Activated T-cell treated with anti-CD3 and anti-CD28 coated beads, Interleukin-2, amount 50 U/mL, for 72 hours (primary cell): ENCODE measurements around the gene SULT1C4. TPM values are rescaled to one million over a fixed set of nuclear protein-coding genes. Genes with fewer than 3 reads are reported as not detected.
"Not testable (repeated sequence)": the region's sequence is repeated elsewhere in the genome, so short reads cannot be mapped to it uniquely, and the experiment has no call there.

Experiments used
- ATAC-seq, 2 donors: fragments of 150-1000 bp; cut with Tn5 transposase; replicated peaks in 1 of 2; 2 replicates each; pipeline ENCODE4 v1.10.0; 2021; ENCODE audit warnings: moderate library complexity in 2 of 2, mild to moderate bottlenecking in 1 of 2
- DNase-seq, 2 donors: peaks; one replicate each; pipeline ENCODE4 v3.0.0; 2021 to 2022; ENCODE audit warnings: mixed read lengths in 1 of 2
- H3K27ac Mint-ChIP-seq: one replicate; pipeline ENCODE4 v1.8.0; 2022; ENCODE audit warnings: mild to moderate bottlenecking, moderate library complexity, mixed read lengths
- H3K27me3 Mint-ChIP-seq: one replicate; pipeline ENCODE4 v1.8.0; 2022; ENCODE audit warnings: low read depth, mixed read lengths
- H3K36me3 Mint-ChIP-seq, 2 donors: one replicate each; pipeline ENCODE4 v1.8.0; 2022; ENCODE audit warnings: mixed read lengths in 2 of 2, mild to moderate bottlenecking in 1 of 2; ENCODE audit not compliant: insufficient read depth in 2 of 2
- H3K4me1 Mint-ChIP-seq: one replicate; pipeline ENCODE4 v1.8.0; 2022; ENCODE audit warnings: low read depth, mixed read lengths
- H3K4me3 Mint-ChIP-seq, 2 donors: one replicate each; pipeline ENCODE4 v1.8.0; 2022; ENCODE audit warnings: mild to moderate bottlenecking in 2 of 2, mixed read lengths in 2 of 2, moderate library complexity in 2 of 2
- H3K9me3 Mint-ChIP-seq, 2 donors: one replicate each; pipeline ENCODE4 v1.8.0; 2022; ENCODE audit warnings: mixed read lengths in 2 of 2
- total RNA-seq, 2 donors: library from RNA; stranded (reverse); gene quantifications; one replicate each; pipeline ENCODE4 v1.2.3, GENCODE V29; 2022

Gene SULT1C4
- total RNA-seq, result not detected

- no peak for DNase-seq
- Mint-ChIP-seq H3K27me3 (peaks cover 5% of the 10 kb centered on the region), H3K36me3 (no peaks in the 10 kb centered on the region), H3K9me3 (no peaks in the 10 kb centered on the region), H3K27ac (no peak within 1 kb of the TSS), H3K4me3 (no peak within 1 kb of the TSS), H3K4me1 (peaks cover 6% of the 10 kb centered on the region)
- no peak for ATAC-seq
Observed at GRCh38 chr2:108377815-108378630, at the start of gene SULT1C4. SULT1C4 (plus strand) TSS chr2:108377954; CDS start chr2:108378338, 384 bp downstream.

- no peaks in the 10 kb centered on the region for H3K36me3 Mint-ChIP-seq
- no peak for ATAC-seq
- peaks cover 1% of the 10 kb centered on the region in 2 donors for H3K9me3 Mint-ChIP-seq
- H3K27ac Mint-ChIP-seq, result no peak overlapping the region
- peaks cover 22% of the 10 kb centered on the region for H3K27me3 Mint-ChIP-seq
- H3K4me3 Mint-ChIP-seq, result no peak overlapping the region
- no peak for DNase-seq
- H3K4me1 Mint-ChIP-seq, result no peaks in the 10 kb centered on the region
Observed at GRCh38 chr2:108329771-108330170, 48.0 kb upstream of the SULT1C4 start.

GRCh38 chr2:108330979-108331378 is 46.8 kb upstream of the SULT1C4 start:
- Mint-ChIP-seq H3K4me1 (no peaks in the 10 kb centered on the region), H3K4me3 (no peak overlapping the region), H3K27ac (no peak overlapping the region), H3K27me3 (peaks cover 34% of the 10 kb centered on the region), H3K9me3 (peaks cover 1 to 2% of the 10 kb centered on the region in 2 donors), H3K36me3 (no peaks in the 10 kb centered on the region)
- ATAC-seq (no peak), DNase-seq (no peak)

DNA sequence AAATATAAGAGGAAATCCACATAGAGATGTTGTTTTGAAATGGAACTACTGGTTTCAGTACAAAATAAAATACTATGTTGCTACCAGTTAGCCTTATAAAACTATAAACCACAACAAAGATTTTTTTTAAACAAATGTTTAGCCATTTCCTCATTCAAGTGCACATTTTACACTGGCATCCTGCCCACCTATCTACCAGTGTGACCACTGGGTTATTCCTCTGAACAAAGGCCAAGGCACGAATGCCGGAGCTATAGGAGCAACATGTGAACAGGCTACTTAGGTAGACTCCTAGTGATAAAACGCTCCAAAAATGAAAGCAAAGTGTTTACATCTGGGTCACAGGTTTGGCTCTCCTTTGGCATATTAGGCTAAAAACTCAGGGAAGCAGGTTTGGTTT is 31.8 kb upstream of the SULT1C4 start:
- DNase-seq (no peak), ATAC-seq (no peak)

GRCh38 chr2:108346827-108347226 is 30.9 kb upstream of the SULT1C4 start:
- H3K4me3 Mint-ChIP-seq, result no peak overlapping the region
- peaks cover 18% of the 10 kb centered on the region for H3K27me3 Mint-ChIP-seq
- no peaks in the 10 kb centered on the region for H3K36me3 Mint-ChIP-seq
- DNase-seq, result no peak
- H3K27ac Mint-ChIP-seq, result no peak overlapping the region
- H3K4me1 Mint-ChIP-seq, result no peaks in the 10 kb centered on the region
- no peak for ATAC-seq
- H3K9me3 Mint-ChIP-seq, result no peaks in the 10 kb centered on the region

More for the DNA sequence above, 31.8 kb upstream of the SULT1C4 start:
- Mint-ChIP-seq H3K4me3 (no peak overlapping the region), H3K36me3 (no peaks in the 10 kb centered on the region), H3K9me3 (no peaks in the 10 kb centered on the region), H3K4me1 (no peaks in the 10 kb centered on the region), H3K27ac (no peak overlapping the region), H3K27me3 (peaks cover 18% of the 10 kb centered on the region)

DNA sequence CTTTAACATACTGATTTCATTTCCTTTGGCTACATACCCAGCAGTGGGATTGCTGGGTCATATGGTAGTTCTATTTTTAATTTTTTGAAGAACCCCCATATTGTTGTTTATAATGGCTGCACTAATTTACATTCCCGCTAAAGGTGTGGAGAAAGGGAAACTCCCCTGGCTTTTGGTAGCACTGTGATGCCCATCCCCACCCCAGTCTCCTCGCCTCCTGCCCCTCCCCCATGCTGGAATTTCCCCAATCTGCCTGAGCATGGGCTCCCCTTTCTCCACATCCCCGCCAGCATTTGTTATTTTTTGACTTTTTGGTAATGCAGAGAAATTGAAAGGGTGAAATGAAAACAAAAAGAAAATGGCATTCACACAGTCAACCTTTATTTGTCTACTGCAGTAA is 30.0 kb upstream of the SULT1C4 start:
- H3K9me3 Mint-ChIP-seq, result no peaks in the 10 kb centered on the region
- H3K27me3 Mint-ChIP-seq, result peaks cover 13% of the 10 kb centered on the region
- H3K4me3 Mint-ChIP-seq, result no peak overlapping the region
- DNase-seq, result no peak
- ATAC-seq, result no peak
- no peaks in the 10 kb centered on the region for H3K36me3 Mint-ChIP-seq
- H3K27ac Mint-ChIP-seq, result no peak overlapping the region
- no peaks in the 10 kb centered on the region for H3K4me1 Mint-ChIP-seq

- no peak for DNase-seq
- Mint-ChIP-seq H3K36me3 (no peaks in the 10 kb centered on the region), H3K9me3 (no peaks in the 10 kb centered on the region), H3K4me1 (no peaks in the 10 kb centered on the region), H3K27ac (no peak overlapping the region), H3K4me3 (no peak overlapping the region), H3K27me3 (peaks cover 3% of the 10 kb centered on the region)
- no peak for ATAC-seq
Observed at GRCh38 chr2:108348816-108349570, 28.8 kb upstream of the SULT1C4 start.

DNA sequence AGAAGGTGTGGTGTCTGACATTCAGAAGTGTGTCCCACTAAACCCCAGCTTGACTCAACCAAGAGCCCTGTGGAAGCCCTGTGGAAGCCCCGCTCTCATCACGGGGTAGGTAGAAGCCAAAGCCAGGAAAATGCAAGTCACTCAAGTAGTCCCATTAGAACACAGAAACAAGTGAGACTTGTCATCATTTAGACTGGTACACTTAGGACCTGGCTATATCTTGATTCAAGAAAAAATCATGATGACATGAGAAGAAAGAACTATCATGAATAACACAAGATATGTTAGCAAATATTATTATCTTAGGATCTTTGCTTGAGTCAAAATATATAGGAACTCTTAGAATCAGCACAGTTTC is 28.2 kb upstream of the SULT1C4 start:
- Mint-ChIP-seq H3K27me3 (no peaks in the 10 kb centered on the region), H3K27ac (no peak overlapping the region), H3K4me3 (no peak overlapping the region), H3K36me3 (no peaks in the 10 kb centered on the region), H3K9me3 (no peaks in the 10 kb centered on the region), H3K4me1 (no peaks in the 10 kb centered on the region)
- DNase-seq (no peak), ATAC-seq (no peak)

DNA sequence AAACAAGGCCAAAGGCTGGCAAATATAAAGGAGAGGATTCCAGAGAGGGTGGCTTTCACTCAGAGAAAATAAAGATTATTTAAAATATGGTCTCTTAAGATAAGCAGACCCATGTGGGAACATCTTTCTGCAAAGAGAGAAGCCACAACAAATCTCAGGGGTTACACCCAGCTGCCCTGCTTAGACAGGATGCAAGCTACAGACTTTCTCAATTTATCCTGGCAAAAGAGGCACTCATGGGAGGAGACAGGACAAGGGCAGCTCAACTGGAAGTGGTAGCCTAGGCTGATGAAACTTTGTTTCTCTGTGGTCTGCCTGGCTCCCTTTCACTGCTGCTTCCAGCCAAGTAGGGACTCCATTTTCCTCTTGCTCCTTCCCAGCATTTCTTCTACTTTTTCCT is 25.9 kb upstream of the SULT1C4 start:
- H3K27ac Mint-ChIP-seq, result no peak overlapping the region
- H3K4me1 Mint-ChIP-seq, result no peaks in the 10 kb centered on the region
- no peaks in the 10 kb centered on the region for H3K36me3 Mint-ChIP-seq
- ATAC-seq (no peak), DNase-seq (no peak)
- no peaks in the 10 kb centered on the region for H3K27me3 Mint-ChIP-seq
- no peak overlapping the region for H3K4me3 Mint-ChIP-seq
- no peaks in the 10 kb centered on the region for H3K9me3 Mint-ChIP-seq

- peaks cover 7% of the 10 kb centered on the region for H3K27me3 Mint-ChIP-seq
- no peak overlapping the region for H3K27ac Mint-ChIP-seq
- no peaks in the 10 kb centered on the region for H3K4me1 Mint-ChIP-seq
- no peak for ATAC-seq
- DNase-seq, result no peak
- H3K9me3 Mint-ChIP-seq, result no peaks in the 10 kb centered on the region
- no peak overlapping the region for H3K4me3 Mint-ChIP-seq
- H3K36me3 Mint-ChIP-seq, result no peaks in the 10 kb centered on the region
Observed at GRCh38 chr2:108354136-108354535, 23.6 kb upstream of the SULT1C4 start.

GRCh38 chr2:108355906-108356734 is 21.6 kb upstream of the SULT1C4 start:
- Mint-ChIP-seq H3K27me3 (peaks cover 25% of the 10 kb centered on the region), H3K36me3 (no peaks in the 10 kb centered on the region), H3K27ac (no peak overlapping the region), H3K4me1 (no peaks in the 10 kb centered on the region), H3K9me3 (no peaks in the 10 kb centered on the region), H3K4me3 (no peak overlapping the region)
- DNase-seq, result no peak
- ATAC-seq, result no peak

- not testable (repeated sequence) for H3K36me3 Mint-ChIP-seq, H3K27ac Mint-ChIP-seq, H3K9me3 Mint-ChIP-seq, DNase-seq, H3K4me3 Mint-ChIP-seq, H3K4me1 Mint-ChIP-seq, ATAC-seq
- H3K27me3 Mint-ChIP-seq, result peaks cover 33% of the 10 kb centered on the region
Observed at GRCh38 chr2:108359336-108359735, 18.4 kb upstream of the SULT1C4 start.
